ENCODE data around the gene SYNGR1.

Gene SYNGR1

GRCh38 chr22:39419096-39419495 lies 69.3 kb downstream of the SYNGR1 start:
- Histone ChIP-seq H3K4me3 (ENCODE audit: insufficient read depth, low read depth, low read length) (no peak overlapping the region), H3K4me1 (ENCODE audit: control insufficient read depth, insufficient read depth, low read length) (no peaks in the 10 kb centered on the region), H3K27me3 (ENCODE audit: control insufficient read depth, insufficient read depth, low read length, poor library complexity, severe bottlenecking) (no peaks in the 10 kb centered on the region), H3K27ac (ENCODE audit: insufficient read depth, low read depth, low read length, poor library complexity, severe bottlenecking) (no peak overlapping the region), H3K36me3 (ENCODE audit: control insufficient read depth, insufficient read depth, low read length) (peaks cover 25% of the 10 kb centered on the region), H3K9me3 (ENCODE audit: control insufficient read depth, low read length) (no peaks in the 10 kb centered on the region)
- 96% methylated on average over 6 of the region's 6 CpGs for WGBS, 2 experiments

DNA sequence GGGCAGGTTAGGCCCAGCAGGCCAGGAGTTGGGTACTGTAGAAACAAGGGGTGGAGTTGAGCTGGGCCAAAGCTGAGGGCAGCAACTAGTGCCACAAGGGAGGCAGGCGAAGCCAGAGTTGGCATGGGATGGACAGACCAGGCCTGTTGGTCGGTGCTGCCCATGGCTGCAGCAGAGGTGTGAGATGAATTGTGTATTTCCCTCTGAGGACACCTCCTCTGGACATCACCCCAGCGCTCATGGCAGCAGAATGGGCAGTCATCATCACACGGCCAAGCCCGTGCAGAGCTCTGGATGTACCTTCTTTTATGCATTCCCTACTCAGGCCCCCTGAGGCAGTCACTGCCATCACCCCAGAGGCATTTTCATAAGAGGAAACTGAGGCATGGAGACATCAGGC lies 70.1 kb downstream of the SYNGR1 start:
- Histone ChIP-seq H3K36me3 (ENCODE audit: control insufficient read depth, insufficient read depth, low read length) (peaks cover 25% of the 10 kb centered on the region), H3K4me1 (ENCODE audit: control insufficient read depth, insufficient read depth, low read length) (no peaks in the 10 kb centered on the region), H3K27me3 (ENCODE audit: control insufficient read depth, insufficient read depth, low read length, poor library complexity, severe bottlenecking) (no peaks in the 10 kb centered on the region), H3K4me3 (ENCODE audit: insufficient read depth, low read depth, low read length) (no peak overlapping the region), H3K9me3 (ENCODE audit: control insufficient read depth, low read length) (no peaks in the 10 kb centered on the region), H3K27ac (ENCODE audit: insufficient read depth, low read depth, low read length, poor library complexity, severe bottlenecking) (no peak overlapping the region)
- WGBS, 2 experiments, result 93 to 96% methylated on average over 5 of the region's 5 CpGs

DNA sequence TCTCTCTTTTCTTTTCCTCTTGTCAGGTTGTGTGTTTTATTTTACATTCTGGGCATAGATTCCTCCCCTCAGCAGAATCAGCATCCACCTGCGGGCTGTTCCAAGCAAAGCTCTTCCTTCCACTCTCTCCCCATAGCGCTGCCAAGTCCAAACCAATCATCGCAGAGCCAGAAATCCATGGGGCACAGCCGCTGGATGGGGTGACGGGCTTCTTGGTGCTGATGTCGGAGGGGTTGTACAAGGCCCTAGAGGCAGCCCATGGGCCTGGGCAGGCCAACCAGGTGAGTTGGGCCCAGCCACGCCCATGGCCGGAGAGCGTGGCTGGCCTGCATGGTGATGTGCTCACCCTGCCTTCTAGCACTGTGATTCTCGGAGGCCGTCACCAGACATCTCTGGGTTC lies 71.9 kb downstream of the SYNGR1 start:
- peaks cover 28% of the 10 kb centered on the region for H3K36me3 ChIP-seq (ENCODE audit: control insufficient read depth, insufficient read depth, low read length)
- no peak overlapping the region for H3K4me3 ChIP-seq (ENCODE audit: insufficient read depth, low read depth, low read length)
- H3K9me3 ChIP-seq (ENCODE audit: control insufficient read depth, low read length), result no peaks in the 10 kb centered on the region
- no peaks in the 10 kb centered on the region for H3K27me3 ChIP-seq (ENCODE audit: control insufficient read depth, insufficient read depth, low read length, poor library complexity, severe bottlenecking)
- H3K27ac ChIP-seq (ENCODE audit: insufficient read depth, low read depth, low read length, poor library complexity, severe bottlenecking), result no peak overlapping the region
- 96 to 97% methylated on average over 11 of the region's 11 CpGs for WGBS, 2 experiments
- H3K4me1 ChIP-seq (ENCODE audit: control insufficient read depth, insufficient read depth, low read length), result no peaks in the 10 kb centered on the region

DNA sequence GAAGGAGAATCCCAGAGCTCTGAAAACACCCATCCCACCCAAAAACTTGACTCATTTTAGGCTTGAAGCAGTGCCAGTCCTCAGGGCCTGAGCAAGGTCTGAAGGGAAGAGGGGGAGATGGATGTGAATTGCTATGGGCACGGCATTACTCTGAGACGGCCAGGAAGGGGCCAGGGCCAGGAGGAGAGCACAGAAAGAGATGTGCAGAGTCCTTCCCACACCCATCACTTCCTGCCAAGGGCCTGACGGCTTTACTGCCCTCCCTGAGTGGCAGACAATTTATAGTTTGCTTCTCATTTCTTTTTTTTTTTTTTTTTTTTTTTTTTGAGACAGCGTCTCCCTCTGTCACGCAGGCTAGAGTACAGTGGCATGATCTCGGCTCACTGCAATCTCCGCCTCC lies 72.3 kb downstream of the SYNGR1 start:
- peaks cover 31% of the 10 kb centered on the region for H3K36me3 ChIP-seq (ENCODE audit: control insufficient read depth, insufficient read depth, low read length)
- WGBS, 2 experiments, result 91 to 92% methylated on average over 7 of the region's 7 CpGs
- H3K9me3 ChIP-seq (ENCODE audit: control insufficient read depth, low read length), result no peaks in the 10 kb centered on the region

DNA sequence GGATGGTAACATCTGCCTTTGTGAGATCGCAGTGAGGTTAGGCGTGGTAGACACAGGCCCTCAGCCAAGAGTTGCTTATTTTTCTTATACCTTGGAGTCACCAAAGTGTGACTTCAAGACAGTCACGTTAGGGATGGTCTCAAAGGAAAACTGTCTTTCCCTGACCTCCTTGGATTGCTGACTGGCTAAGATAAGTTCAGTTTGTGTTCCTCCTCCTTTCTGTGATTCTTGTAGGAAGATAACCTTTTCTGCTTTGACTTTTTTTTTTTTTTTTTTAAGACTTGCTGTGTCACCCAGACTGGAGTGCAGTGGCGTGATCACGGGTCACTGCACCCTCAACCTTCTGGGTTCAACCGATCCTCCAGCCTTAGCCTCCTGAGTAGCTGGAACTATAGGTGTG lies 72.9 kb downstream of the SYNGR1 start:
- 95 to 97% methylated on average over 6 of the region's 6 CpGs for WGBS, 2 experiments
- Histone ChIP-seq H3K27ac (ENCODE audit: insufficient read depth, low read depth, low read length, poor library complexity, severe bottlenecking) (no peak overlapping the region), H3K9me3 (ENCODE audit: control insufficient read depth, low read length) (no peaks in the 10 kb centered on the region), H3K27me3 (ENCODE audit: control insufficient read depth, insufficient read depth, low read length, poor library complexity, severe bottlenecking) (no peaks in the 10 kb centered on the region), H3K4me3 (ENCODE audit: insufficient read depth, low read depth, low read length) (no peak overlapping the region), H3K36me3 (ENCODE audit: control insufficient read depth, insufficient read depth, low read length) (peaks cover 31% of the 10 kb centered on the region), H3K4me1 (ENCODE audit: control insufficient read depth, insufficient read depth, low read length) (peaks cover 8% of the 10 kb centered on the region)

More for the DNA sequence above, 72.3 kb downstream of the SYNGR1 start:
- Histone ChIP-seq H3K4me3 (ENCODE audit: insufficient read depth, low read depth, low read length) (no peak overlapping the region), H3K4me1 (ENCODE audit: control insufficient read depth, insufficient read depth, low read length) (peaks cover 2% of the 10 kb centered on the region), H3K27ac (ENCODE audit: insufficient read depth, low read depth, low read length, poor library complexity, severe bottlenecking) (no peak overlapping the region), H3K27me3 (ENCODE audit: control insufficient read depth, insufficient read depth, low read length, poor library complexity, severe bottlenecking) (no peaks in the 10 kb centered on the region)

GRCh38 chr22:39423976-39424375 lies 74.2 kb downstream of the SYNGR1 start:
- WGBS, 2 experiments, result 96 to 100% methylated on average over 3 of the region's 3 CpGs
- H3K27ac ChIP-seq (ENCODE audit: insufficient read depth, low read depth, low read length, poor library complexity, severe bottlenecking), result no peak overlapping the region
- H3K4me3 ChIP-seq (ENCODE audit: insufficient read depth, low read depth, low read length), result no peak overlapping the region
- H3K9me3 ChIP-seq (ENCODE audit: control insufficient read depth, low read length), result no peaks in the 10 kb centered on the region
- peaks cover 31% of the 10 kb centered on the region for H3K36me3 ChIP-seq (ENCODE audit: control insufficient read depth, insufficient read depth, low read length)
- no peaks in the 10 kb centered on the region for H3K27me3 ChIP-seq (ENCODE audit: control insufficient read depth, insufficient read depth, low read length, poor library complexity, severe bottlenecking)
- H3K4me1 ChIP-seq (ENCODE audit: control insufficient read depth, insufficient read depth, low read length), result peaks cover 20% of the 10 kb centered on the region

GRCh38 chr22:39426380-39427043 lies 76.7 kb downstream of the SYNGR1 start:
- WGBS, 2 experiments, result 94 to 95% methylated on average over 20 of the region's 20 CpGs
- Histone ChIP-seq H3K27ac (ENCODE audit: insufficient read depth, low read depth, low read length, poor library complexity, severe bottlenecking) (no peak overlapping the region), H3K4me1 (ENCODE audit: control insufficient read depth, insufficient read depth, low read length) (peaks cover 23% of the 10 kb centered on the region), H3K9me3 (ENCODE audit: control insufficient read depth, low read length) (no peaks in the 10 kb centered on the region), H3K36me3 (ENCODE audit: control insufficient read depth, insufficient read depth, low read length) (peaks cover 17% of the 10 kb centered on the region), H3K27me3 (ENCODE audit: control insufficient read depth, insufficient read depth, low read length, poor library complexity, severe bottlenecking) (no peaks in the 10 kb centered on the region), H3K4me3 (ENCODE audit: insufficient read depth, low read depth, low read length) (no peak overlapping the region)

DNA sequence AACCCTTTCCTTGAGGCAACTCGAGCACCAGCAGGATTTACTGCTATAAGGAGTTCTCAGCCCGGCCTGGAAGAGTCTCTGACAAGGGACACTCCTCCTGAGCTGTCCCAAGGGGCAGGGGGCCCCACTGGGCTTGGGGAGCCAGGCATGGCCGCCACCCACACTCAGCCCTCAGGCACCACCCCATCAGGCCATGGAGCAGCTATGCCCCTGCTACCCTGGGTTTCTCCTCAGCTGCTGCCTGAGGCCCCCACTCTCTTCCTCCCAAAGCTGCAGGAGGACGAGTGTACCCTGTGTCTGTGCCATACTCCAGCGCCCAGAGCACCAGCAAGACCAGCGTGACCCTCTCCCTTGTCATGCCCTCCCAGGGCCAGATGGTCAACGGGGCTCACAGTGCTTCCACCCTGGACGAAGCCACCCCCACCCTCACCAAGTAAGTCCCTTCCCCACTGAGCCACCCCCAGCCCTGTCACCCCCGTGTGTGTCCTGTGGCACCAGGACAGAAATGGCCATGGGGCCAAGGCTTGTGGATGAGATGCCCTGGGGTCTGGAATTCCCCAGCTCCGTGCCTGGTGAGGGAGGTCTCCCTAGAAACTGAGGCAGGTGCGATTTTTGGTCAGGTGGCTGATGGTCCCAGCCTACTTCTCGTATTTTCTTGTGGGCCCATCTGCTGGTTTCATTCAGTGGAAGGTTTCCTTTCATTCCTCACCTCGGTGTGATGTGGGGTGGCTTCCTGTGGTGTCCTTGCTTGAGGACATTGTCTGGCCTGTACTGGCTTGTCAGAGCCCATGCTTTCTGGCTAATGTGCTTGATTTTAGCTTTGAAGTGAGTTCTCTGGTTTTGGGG lies 78.2 kb downstream of the SYNGR1 start:
- Histone ChIP-seq H3K36me3 (ENCODE audit: control insufficient read depth, insufficient read depth, low read length) (peaks cover 10% of the 10 kb centered on the region), H3K27me3 (ENCODE audit: control insufficient read depth, insufficient read depth, low read length, poor library complexity, severe bottlenecking) (no peaks in the 10 kb centered on the region), H3K27ac (ENCODE audit: insufficient read depth, low read depth, low read length, poor library complexity, severe bottlenecking) (peak overlapping the region; percentile 81), H3K4me3 (ENCODE audit: insufficient read depth, low read depth, low read length) (no peak overlapping the region), H3K4me1 (ENCODE audit: control insufficient read depth, insufficient read depth, low read length) (peaks cover 23% of the 10 kb centered on the region), H3K9me3 (ENCODE audit: control insufficient read depth, low read length) (no peaks in the 10 kb centered on the region)
- 76 to 77% methylated on average over 13 of the region's 13 CpGs for WGBS, 2 experiments

GRCh38 chr22:39428597-39429071 lies 78.8 kb downstream of the SYNGR1 start:
- Histone ChIP-seq H3K4me3 (ENCODE audit: insufficient read depth, low read depth, low read length) (no peak overlapping the region), H3K27me3 (ENCODE audit: control insufficient read depth, insufficient read depth, low read length, poor library complexity, severe bottlenecking) (no peaks in the 10 kb centered on the region), H3K36me3 (ENCODE audit: control insufficient read depth, insufficient read depth, low read length) (peaks cover 10% of the 10 kb centered on the region), H3K4me1 (ENCODE audit: control insufficient read depth, insufficient read depth, low read length) (peaks cover 23% of the 10 kb centered on the region), H3K27ac (ENCODE audit: insufficient read depth, low read depth, low read length, poor library complexity, severe bottlenecking) (peak overlapping the region; percentile 81), H3K9me3 (ENCODE audit: control insufficient read depth, low read length) (no peaks in the 10 kb centered on the region)
- 20 to 22% methylated on average over 10 of the region's 10 CpGs for WGBS, 2 experiments

DNA sequence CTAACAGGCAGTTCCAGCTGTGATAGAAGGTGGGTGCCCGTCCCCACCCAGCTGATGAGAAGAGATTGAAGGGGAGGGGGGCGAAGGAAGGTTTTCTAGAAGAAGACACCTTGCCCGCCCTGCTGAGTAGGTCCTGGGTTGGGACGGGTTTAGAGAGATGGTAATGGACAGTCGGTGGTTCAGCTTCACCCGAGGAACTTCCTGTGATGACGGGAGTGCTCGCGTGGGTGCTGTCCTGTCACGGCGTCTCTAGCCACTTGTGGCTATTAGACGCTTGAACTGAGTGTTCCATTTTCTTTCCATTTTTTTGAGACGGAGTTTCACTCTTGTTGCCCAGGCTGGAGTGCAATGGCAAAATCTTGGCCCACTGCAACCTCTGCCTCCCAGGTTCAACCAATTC lies 79.4 kb downstream of the SYNGR1 start:
- Histone ChIP-seq H3K27me3 (ENCODE audit: control insufficient read depth, insufficient read depth, low read length, poor library complexity, severe bottlenecking) (no peaks in the 10 kb centered on the region), H3K4me1 (ENCODE audit: control insufficient read depth, insufficient read depth, low read length) (peaks cover 23% of the 10 kb centered on the region), H3K4me3 (ENCODE audit: insufficient read depth, low read depth, low read length) (no peak overlapping the region), H3K9me3 (ENCODE audit: control insufficient read depth, low read length) (no peaks in the 10 kb centered on the region), H3K27ac (ENCODE audit: insufficient read depth, low read depth, low read length, poor library complexity, severe bottlenecking) (peak overlapping the region; percentile 47), H3K36me3 (ENCODE audit: control insufficient read depth, insufficient read depth, low read length) (peaks cover 6% of the 10 kb centered on the region)
- WGBS, 2 experiments, result 89 to 91% methylated on average over 13 of the region's 13 CpGs

Data from ectodermal cell (in vitro differentiated cells).